Liver (tissue), 3 donors: ENCODE measurements around the gene TPRA1.

Experiments
- ATF3 ChIP-seq: IDR thresholded peaks from 2 replicates; pipeline ENCODE4 v1.6.1; 2016; ENCODE audit warnings: antibody characterized with exemption
- EGR1 ChIP-seq, 2 donors: IDR thresholded peaks; 2 replicates each; pipeline ENCODE4 v1.6.1; 2016 to 2018; ENCODE audit warnings: antibody characterized with exemption in 2 of 2, low read depth in 2 of 2
- FOXA1 ChIP-seq: IDR thresholded peaks from 2 replicates; pipeline ENCODE4 v1.6.1; 2016; ENCODE audit warnings: antibody characterized with exemption
- JUND ChIP-seq, 2 donors: IDR thresholded peaks; 2 replicates each; pipeline ENCODE4 v1.6.1; 2016; ENCODE audit warnings: antibody characterized with exemption in 2 of 2
- MAX ChIP-seq: IDR thresholded peaks from 2 replicates; pipeline ENCODE4 v1.6.1; 2016; ENCODE audit warnings: antibody characterized with exemption
- RAD21 ChIP-seq, 2 donors: IDR thresholded peaks; 2 replicates each; pipeline ENCODE4 v1.6.1; 2016; ENCODE audit warnings: antibody characterized with exemption in 2 of 2, mild to moderate bottlenecking in 2 of 2
- RXRA ChIP-seq, 2 donors: IDR thresholded peaks; 2 replicates each; pipeline ENCODE4 v1.6.1; 2017 to 2018; ENCODE audit warnings: antibody characterized with exemption in 2 of 2, mild to moderate bottlenecking in 1 of 2
- SP1 ChIP-seq: IDR thresholded peaks from 2 replicates; pipeline ENCODE4 v1.6.1; 2018; ENCODE audit warnings: antibody characterized with exemption, mild to moderate bottlenecking
- TAF1 ChIP-seq: conservative IDR thresholded peaks from 2 replicates; pipeline ENCODE4 v1.6.1; 2016; ENCODE audit warnings: antibody characterized with exemption, mild to moderate bottlenecking
- YY1 ChIP-seq: IDR thresholded peaks from 2 replicates; pipeline ENCODE4 v1.6.1; 2016; ENCODE audit warnings: antibody characterized with exemption, mild to moderate bottlenecking
- TF ChIP-seq, protein P1 (sequence below): fragments of 150-350 bp; IDR thresholded peaks from 2 replicates; pipeline ENCODE4 v1.5.1; 2017; ENCODE audit warnings: improper control_type of control experiment, low read depth, low read length; ENCODE audit not compliant: missing input control
- TF ChIP-seq, protein P2 (sequence below): IDR thresholded peaks from 2 replicates; pipeline ENCODE4 v1.6.1; 2016; ENCODE audit warnings: antibody characterized with exemption, mild to moderate bottlenecking
- donor health status: healthy.
- donor health status: healthy.

- TF ChIP-seq, protein P1, sequence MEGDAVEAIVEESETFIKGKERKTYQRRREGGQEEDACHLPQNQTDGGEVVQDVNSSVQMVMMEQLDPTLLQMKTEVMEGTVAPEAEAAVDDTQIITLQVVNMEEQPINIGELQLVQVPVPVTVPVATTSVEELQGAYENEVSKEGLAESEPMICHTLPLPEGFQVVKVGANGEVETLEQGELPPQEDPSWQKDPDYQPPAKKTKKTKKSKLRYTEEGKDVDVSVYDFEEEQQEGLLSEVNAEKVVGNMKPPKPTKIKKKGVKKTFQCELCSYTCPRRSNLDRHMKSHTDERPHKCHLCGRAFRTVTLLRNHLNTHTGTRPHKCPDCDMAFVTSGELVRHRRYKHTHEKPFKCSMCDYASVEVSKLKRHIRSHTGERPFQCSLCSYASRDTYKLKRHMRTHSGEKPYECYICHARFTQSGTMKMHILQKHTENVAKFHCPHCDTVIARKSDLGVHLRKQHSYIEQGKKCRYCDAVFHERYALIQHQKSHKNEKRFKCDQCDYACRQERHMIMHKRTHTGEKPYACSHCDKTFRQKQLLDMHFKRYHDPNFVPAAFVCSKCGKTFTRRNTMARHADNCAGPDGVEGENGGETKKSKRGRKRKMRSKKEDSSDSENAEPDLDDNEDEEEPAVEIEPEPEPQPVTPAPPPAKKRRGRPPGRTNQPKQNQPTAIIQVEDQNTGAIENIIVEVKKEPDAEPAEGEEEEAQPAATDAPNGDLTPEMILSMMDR, result no peak
- peak; percentile 71 to 80 for TF ChIP-seq RXRA (IDR thresholded peaks at IDR 0.05)
- TF ChIP-seq, protein P2, sequence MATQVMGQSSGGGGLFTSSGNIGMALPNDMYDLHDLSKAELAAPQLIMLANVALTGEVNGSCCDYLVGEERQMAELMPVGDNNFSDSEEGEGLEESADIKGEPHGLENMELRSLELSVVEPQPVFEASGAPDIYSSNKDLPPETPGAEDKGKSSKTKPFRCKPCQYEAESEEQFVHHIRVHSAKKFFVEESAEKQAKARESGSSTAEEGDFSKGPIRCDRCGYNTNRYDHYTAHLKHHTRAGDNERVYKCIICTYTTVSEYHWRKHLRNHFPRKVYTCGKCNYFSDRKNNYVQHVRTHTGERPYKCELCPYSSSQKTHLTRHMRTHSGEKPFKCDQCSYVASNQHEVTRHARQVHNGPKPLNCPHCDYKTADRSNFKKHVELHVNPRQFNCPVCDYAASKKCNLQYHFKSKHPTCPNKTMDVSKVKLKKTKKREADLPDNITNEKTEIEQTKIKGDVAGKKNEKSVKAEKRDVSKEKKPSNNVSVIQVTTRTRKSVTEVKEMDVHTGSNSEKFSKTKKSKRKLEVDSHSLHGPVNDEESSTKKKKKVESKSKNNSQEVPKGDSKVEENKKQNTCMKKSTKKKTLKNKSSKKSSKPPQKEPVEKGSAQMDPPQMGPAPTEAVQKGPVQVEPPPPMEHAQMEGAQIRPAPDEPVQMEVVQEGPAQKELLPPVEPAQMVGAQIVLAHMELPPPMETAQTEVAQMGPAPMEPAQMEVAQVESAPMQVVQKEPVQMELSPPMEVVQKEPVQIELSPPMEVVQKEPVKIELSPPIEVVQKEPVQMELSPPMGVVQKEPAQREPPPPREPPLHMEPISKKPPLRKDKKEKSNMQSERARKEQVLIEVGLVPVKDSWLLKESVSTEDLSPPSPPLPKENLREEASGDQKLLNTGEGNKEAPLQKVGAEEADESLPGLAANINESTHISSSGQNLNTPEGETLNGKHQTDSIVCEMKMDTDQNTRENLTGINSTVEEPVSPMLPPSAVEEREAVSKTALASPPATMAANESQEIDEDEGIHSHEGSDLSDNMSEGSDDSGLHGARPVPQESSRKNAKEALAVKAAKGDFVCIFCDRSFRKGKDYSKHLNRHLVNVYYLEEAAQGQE, result peak; percentile 36
- no peak for TF ChIP-seq ATF3
- TF ChIP-seq TAF1, result no peak
- no peak for TF ChIP-seq FOXA1
- no peak for TF ChIP-seq JUND (IDR thresholded peaks at IDR 0.05)
- TF ChIP-seq YY1, result peak; percentile 76
- TF ChIP-seq MAX, result no peak
- TF ChIP-seq EGR1 (IDR thresholded peaks at IDR 0.05; ENCODE audit: low read depth in 2 of 2), result no peak
- no peak for TF ChIP-seq RAD21 (IDR thresholded peaks at IDR 0.05)
- peak; percentile 62 for TF ChIP-seq SP1
These were observed 22.9 kb upstream of the TPRA1 start for GRCh38 chr3:127613406-127613805.
